Mucosa of stomach (tissue), 1 donor: ENCODE data around the gene RASGRP4.
"Not testable (repeated sequence)": the region's sequence is repeated elsewhere in the genome, so short reads cannot be mapped to it uniquely, and the experiment has no call there.

ENCODE experiments used
- H3K27me3 ChIP-seq: one replicate; pipeline ENCODE4 v1.7.0; 2013; ENCODE audit warnings: mild to moderate bottlenecking, low read length; ENCODE audit not compliant: control insufficient read depth, insufficient read depth
- H3K36me3 ChIP-seq: one replicate; pipeline ENCODE4 v1.7.0; 2013; ENCODE audit warnings: low read length; ENCODE audit not compliant: control insufficient read depth, insufficient read depth
- H3K4me1 ChIP-seq: one replicate; pipeline ENCODE4 v1.7.0; 2013; ENCODE audit warnings: mild to moderate bottlenecking, low read length; ENCODE audit not compliant: control insufficient read depth, insufficient read depth
- H3K4me3 ChIP-seq: one replicate; pipeline ENCODE4 v1.7.0; 2013; ENCODE audit warnings: low read length
- H3K9ac ChIP-seq: one replicate; pipeline ENCODE4 v1.7.0; 2013; ENCODE audit warnings: mild to moderate bottlenecking, low read length, moderate library complexity
- H3K9me3 ChIP-seq: one replicate; pipeline ENCODE4 v1.7.0; 2013; ENCODE audit warnings: mild to moderate bottlenecking, low read length, moderate library complexity; ENCODE audit not compliant: control insufficient read depth
- donor health status: Pancreatic carcinoma.

The RASGRP4 gene

DNA sequence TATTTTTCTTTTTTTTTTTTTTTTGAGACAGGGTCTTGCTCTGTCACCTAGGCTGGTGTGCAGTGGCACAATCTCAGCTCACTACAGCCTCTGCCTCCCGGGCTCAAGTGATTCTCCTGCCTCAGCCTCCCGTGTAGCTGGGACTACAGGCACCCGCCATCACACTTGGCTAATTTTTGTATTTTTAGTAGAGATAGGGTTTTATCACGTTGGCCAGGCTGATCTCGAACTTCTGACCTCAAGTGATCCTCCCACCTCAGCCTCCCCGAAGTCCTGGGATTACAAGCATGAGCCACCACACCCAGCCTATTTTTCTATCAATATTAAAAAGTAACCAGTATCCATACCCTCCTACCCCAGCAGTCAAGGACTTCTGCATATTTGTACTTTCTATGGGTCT, 15.6 kb downstream of the RASGRP4 start:
- not testable (repeated sequence) for H3K36me3 ChIP-seq, H3K9ac ChIP-seq, H3K4me3 ChIP-seq, H3K4me1 ChIP-seq, H3K27me3 ChIP-seq, H3K9me3 ChIP-seq

GRCh38 chr19:38409631-38410133, 16.3 kb downstream of the RASGRP4 start:
- Histone ChIP-seq H3K9ac (no peak overlapping the region), H3K4me1 (no peaks in the 10 kb centered on the region), H3K9me3 (no peaks in the 10 kb centered on the region), H3K27me3 (no peaks in the 10 kb centered on the region), H3K36me3 (no peaks in the 10 kb centered on the region), H3K4me3 (no peak overlapping the region)

GRCh38 chr19:38405276-38405675, 20.7 kb downstream of the RASGRP4 start:
- Histone ChIP-seq H3K27me3 (no peaks in the 10 kb centered on the region), H3K36me3 (no peaks in the 10 kb centered on the region)

GRCh38 chr19:38404858-38405257, 21.2 kb downstream of the RASGRP4 start:
- no peak overlapping the region for H3K9ac ChIP-seq
- H3K36me3 ChIP-seq = no peaks in the 10 kb centered on the region
- no peaks in the 10 kb centered on the region for H3K9me3 ChIP-seq
- no peaks in the 10 kb centered on the region for H3K27me3 ChIP-seq
- H3K4me1 ChIP-seq = peaks cover 17% of the 10 kb centered on the region
- no peak overlapping the region for H3K4me3 ChIP-seq

More at GRCh38 chr19:38405276-38405675, 20.7 kb downstream of the RASGRP4 start:
- no peak overlapping the region for H3K9ac ChIP-seq
- H3K4me3 ChIP-seq = no peak overlapping the region
- H3K4me1 ChIP-seq = peaks cover 17% of the 10 kb centered on the region
- H3K9me3 ChIP-seq = no peaks in the 10 kb centered on the region

DNA sequence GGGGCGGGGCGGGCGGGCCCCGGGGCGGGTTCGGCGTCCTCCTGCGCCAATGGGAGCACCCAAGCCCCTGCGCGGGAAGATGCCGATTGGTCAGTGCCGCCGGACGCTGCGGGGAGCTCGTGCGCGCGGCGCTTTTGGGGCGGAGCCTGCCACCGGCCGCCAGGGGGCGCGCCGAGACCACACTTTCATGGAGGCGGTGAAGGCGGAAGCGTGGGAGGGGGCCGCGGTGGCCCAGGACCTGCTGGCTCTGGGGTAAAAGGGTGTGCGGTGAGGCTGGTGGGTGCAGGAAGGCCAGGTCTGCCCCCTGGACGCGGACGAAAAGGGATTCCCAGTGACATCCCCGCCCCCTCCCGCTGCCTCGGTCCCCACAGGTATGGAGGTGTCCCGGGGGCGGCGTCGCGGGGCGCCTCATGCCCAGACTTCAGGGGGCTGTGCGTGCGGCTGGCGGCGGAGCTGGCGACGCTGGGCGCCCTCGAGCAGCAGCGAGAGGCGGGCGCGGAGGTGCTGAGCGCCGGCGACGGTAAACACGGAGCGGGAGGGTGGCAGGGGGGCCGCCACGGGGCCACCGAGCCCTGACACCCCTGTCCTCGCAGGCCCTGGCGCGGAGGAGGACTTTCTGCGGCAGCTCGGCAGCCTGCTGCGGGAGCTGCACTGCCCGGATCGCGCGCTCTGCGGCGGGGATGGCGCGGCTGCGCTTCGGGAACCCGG, 22.9 kb downstream of the RASGRP4 start, which contains the start of gene FAM98C:
Gene FAM98C (plus strand): TSS at position 127 of the 708 bp plus-strand sequence. CDS start 61 bp downstream, at position 188.
- Histone ChIP-seq H3K36me3 (no peaks in the 10 kb centered on the region), H3K9me3 (no peaks in the 10 kb centered on the region), H3K4me1 (peaks cover 17% of the 10 kb centered on the region), H3K9ac (peak within 1 kb of the TSS; percentile 87), H3K4me3 (peak within 1 kb of the TSS; percentile 82), H3K27me3 (peaks cover 4% of the 10 kb centered on the region)

- Histone ChIP-seq H3K4me3 (no peak overlapping the region), H3K9ac (peak overlapping the region; percentile 65), H3K9me3 (no peaks in the 10 kb centered on the region), H3K36me3 (no peaks in the 10 kb centered on the region), H3K27me3 (peaks cover 6% of the 10 kb centered on the region), H3K4me1 (peaks cover 17% of the 10 kb centered on the region)
Observed at GRCh38 chr19:38402623-38402966, 23.4 kb downstream of the RASGRP4 start.

DNA sequence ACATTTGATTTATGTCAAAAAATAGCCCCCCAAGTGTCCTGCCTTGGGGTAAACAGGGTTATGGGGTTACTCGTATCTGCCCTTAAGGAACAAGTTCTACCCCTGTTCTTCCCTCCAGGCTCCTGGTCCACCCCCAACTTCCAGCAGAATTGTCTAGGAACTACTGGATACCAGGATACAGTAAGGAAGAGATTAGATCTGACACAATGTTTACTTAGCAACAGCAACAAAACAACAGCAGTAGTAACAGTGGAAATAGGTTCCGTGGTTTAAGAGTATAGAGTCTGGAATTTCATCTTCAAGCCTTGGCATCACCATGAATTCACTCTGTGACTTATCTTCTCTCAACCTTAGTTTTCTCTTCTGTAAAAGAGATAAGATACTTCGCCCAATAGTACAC, 24.9 kb downstream of the RASGRP4 start:
- Histone ChIP-seq H3K9ac (no peak overlapping the region), H3K9me3 (no peaks in the 10 kb centered on the region), H3K36me3 (no peaks in the 10 kb centered on the region), H3K4me1 (peaks cover 17% of the 10 kb centered on the region), H3K27me3 (peaks cover 21% of the 10 kb centered on the region), H3K4me3 (no peak overlapping the region)

DNA sequence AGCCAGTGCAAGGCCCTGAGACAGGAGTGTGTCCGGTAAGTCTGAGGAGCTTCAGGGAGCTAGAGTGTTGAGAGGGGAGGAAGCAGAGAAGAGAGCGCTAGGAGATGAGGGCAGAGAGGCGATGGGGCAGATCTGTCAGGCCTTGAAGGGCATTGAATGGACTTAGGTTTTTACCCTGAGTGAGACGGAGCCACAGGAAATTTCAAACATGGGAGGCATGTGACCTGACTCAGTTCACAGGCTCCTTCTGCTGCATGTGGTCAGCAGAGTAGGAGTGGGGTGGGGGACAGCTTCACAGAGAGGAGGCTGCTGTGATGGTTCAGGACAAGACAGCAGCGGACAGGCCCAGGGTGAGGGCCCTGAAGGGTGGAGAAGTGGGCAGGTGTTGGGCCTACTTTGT, 25.7 kb downstream of the RASGRP4 start:
- no peaks in the 10 kb centered on the region for H3K36me3 ChIP-seq
- H3K9me3 ChIP-seq = no peaks in the 10 kb centered on the region
- H3K9ac ChIP-seq = no peak overlapping the region
- H3K27me3 ChIP-seq = peaks cover 27% of the 10 kb centered on the region
- H3K4me1 ChIP-seq = peaks cover 17% of the 10 kb centered on the region
- H3K4me3 ChIP-seq = no peak overlapping the region

- H3K9me3 ChIP-seq = no peaks in the 10 kb centered on the region
- no peak overlapping the region for H3K4me3 ChIP-seq
- no peaks in the 10 kb centered on the region for H3K36me3 ChIP-seq
- H3K27me3 ChIP-seq = peaks cover 35% of the 10 kb centered on the region
- H3K9ac ChIP-seq = no peak overlapping the region
- peaks cover 25% of the 10 kb centered on the region for H3K4me1 ChIP-seq
Observed at GRCh38 chr19:38399537-38399936, 26.5 kb downstream of the RASGRP4 start.

DNA sequence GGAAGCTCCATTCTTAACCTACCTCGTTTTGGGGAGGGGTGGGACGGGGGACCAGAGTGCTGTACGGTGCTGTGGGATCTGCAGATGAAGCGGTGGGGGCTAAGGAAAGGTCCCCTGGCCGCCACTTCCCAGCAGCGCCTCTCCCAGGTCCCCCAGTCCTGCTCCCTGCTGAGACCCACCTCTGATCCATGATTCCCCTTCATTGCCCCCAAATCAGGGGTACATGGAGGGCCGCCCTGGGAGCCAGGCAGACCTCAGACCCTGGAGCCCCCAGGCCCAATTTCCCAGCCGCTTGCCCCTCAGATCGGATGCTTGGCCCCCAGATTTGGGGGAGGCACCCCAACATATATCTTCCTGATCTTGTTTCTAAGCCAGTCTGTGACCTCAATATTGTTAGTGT, 26.9 kb downstream of the RASGRP4 start:
- Histone ChIP-seq H3K9me3 (no peaks in the 10 kb centered on the region), H3K36me3 (no peaks in the 10 kb centered on the region), H3K9ac (no peak overlapping the region), H3K4me3 (no peak overlapping the region), H3K27me3 (peaks cover 39% of the 10 kb centered on the region), H3K4me1 (peaks cover 26% of the 10 kb centered on the region)

GRCh38 chr19:38395381-38396114, 30.5 kb downstream of the RASGRP4 start:
- peaks cover 42% of the 10 kb centered on the region for H3K27me3 ChIP-seq
- no peaks in the 10 kb centered on the region for H3K9me3 ChIP-seq
- no peaks in the 10 kb centered on the region for H3K36me3 ChIP-seq
- H3K4me3 ChIP-seq = peak overlapping the region; percentile 4
- peak overlapping the region; percentile 22 for H3K9ac ChIP-seq
- peaks cover 17% of the 10 kb centered on the region for H3K4me1 ChIP-seq

- Histone ChIP-seq H3K9ac (no peak overlapping the region), H3K4me1 (peaks cover 17% of the 10 kb centered on the region), H3K4me3 (no peak overlapping the region), H3K27me3 (peaks cover 47% of the 10 kb centered on the region), H3K9me3 (no peaks in the 10 kb centered on the region), H3K36me3 (no peaks in the 10 kb centered on the region)
Observed at GRCh38 chr19:38394488-38394887, 31.5 kb downstream of the RASGRP4 start.
